Erythroblast (primary cell): ENCODE measurements around the gene GATA3.
"Not testable (repeated sequence)": the region's sequence is repeated elsewhere in the genome, so short reads cannot be mapped to it uniquely, and the experiment has no call there.

Source experiments
- DNase-seq, 2 experiments: peaks; one replicate each; lab custom pipeline; 2025; lab: John Stamatoyannopoulos, UW
- GATA1 ChIP-seq: IDR thresholded peaks from 2 replicates; pipeline ENCODE4 v1.6.1; 2011; ENCODE audit warnings: low read depth, mild to moderate bottlenecking, control low read depth, low read length, moderate library complexity
- POLR2A ChIP-seq: IDR thresholded peaks from 2 replicates; pipeline ENCODE4 v1.6.1; 2011; ENCODE audit warnings: mild to moderate bottlenecking, low read length

Gene GATA3

DNA sequence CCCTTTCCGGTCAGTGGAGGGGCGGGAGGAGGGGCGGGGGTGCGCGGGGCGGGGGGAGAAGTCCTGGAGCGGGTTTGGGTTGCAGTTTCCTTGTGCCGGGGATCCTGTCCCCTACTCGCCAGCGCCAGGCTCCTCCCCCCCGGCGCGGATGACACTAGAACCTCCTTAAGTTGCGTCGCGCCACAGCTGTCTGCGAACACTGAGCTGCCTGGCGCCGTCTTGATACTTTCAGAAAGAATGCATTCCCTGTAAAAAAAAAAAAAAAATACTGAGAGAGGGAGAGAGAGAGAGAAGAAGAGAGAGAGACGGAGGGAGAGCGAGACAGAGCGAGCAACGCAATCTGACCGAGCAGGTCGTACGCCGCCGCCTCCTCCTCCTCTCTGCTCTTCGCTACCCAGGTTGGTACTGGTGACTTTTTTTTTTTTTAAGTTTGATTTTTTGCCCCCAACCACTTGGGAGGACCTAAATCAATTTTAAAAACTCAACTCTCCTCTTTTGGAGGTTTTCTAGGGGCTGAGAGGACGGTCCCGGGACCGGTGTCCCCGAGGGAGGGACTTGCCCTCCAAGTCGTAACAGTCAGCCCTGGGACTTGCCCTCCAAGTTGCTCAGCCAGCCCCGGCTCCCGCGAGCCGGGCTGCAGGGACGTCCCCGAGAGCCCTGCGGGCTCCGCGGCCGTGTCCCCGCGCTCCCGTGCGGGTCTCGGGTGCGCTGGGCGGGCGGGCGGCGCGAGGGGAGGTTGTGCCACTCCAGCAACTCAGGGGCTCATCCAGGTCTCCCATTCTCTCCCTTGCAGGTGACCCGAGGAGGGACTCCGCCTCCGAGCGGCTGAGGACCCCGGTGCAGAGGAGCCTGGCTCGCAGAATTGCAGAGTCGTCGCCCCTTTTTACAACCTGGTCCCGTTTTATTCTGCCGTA, at the start of gene GATA3:
GATA3 (plus strand) TSS at position 195 of the 914 bp plus-strand sequence. CDS start 968 bp downstream, outside the sequence.
- DNase-seq, result peak; percentile 45 to 52

GRCh38 chr10:8006274-8006999, 48.1 kb upstream of the GATA3 start:
- TF ChIP-seq GATA1 (no peak), POLR2A (no peak)
- no peak for DNase-seq

More for the DNA sequence above, at the start of gene GATA3:
- TF ChIP-seq GATA1 (no peak), POLR2A (no peak)

GRCh38 chr10:8009031-8009430, 45.5 kb upstream of the GATA3 start:
- TF ChIP-seq GATA1 (no peak), POLR2A (no peak)
- DNase-seq, result no peak

GRCh38 chr10:8013006-8013405, 41.5 kb upstream of the GATA3 start:
- no peak for TF ChIP-seq GATA1
- TF ChIP-seq POLR2A, result no peak

GRCh38 chr10:8013619-8014018, 40.9 kb upstream of the GATA3 start:
- DNase-seq, result no peak
- TF ChIP-seq GATA1, result no peak
- TF ChIP-seq POLR2A, result no peak

More at GRCh38 chr10:8013006-8013405, 41.5 kb upstream of the GATA3 start:
- DNase-seq, result no peak

- DNase-seq, result no peak
- TF ChIP-seq GATA1 (no peak), POLR2A (no peak)
Observed at GRCh38 chr10:8014649-8015048, 39.8 kb upstream of the GATA3 start.

- TF ChIP-seq GATA1 (no peak), POLR2A (no peak)
- no peak for DNase-seq
Observed at GRCh38 chr10:8017277-8017676, 37.2 kb upstream of the GATA3 start.

GRCh38 chr10:8023321-8023720, 31.2 kb upstream of the GATA3 start:
- no peak for DNase-seq
- TF ChIP-seq POLR2A (no peak), GATA1 (no peak)

DNA sequence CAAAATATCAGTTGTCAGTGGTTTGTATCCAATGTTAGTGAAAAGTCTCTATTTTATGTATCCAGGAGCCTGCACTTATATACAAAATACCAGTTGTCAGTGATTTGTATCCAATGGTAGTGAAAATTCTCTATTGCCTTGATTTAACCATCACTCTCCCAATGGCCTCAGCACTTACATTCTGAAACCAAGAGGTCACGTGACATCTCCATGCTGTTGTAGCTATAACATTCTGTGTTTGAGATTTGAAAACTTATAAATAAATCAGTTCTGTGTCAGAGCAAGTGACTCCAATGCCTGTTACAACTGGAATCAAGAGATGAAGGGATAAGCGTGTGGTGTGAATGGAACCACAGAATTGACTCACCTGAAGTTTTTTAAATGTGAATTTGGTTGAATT, 30.6 kb upstream of the GATA3 start:
- DNase-seq, result no peak
- TF ChIP-seq GATA1 (no peak), POLR2A (no peak)

- TF ChIP-seq GATA1, result no peak
- no peak for DNase-seq
Observed at GRCh38 chr10:8026349-8027259, 27.9 kb upstream of the GATA3 start.

- DNase-seq, result not testable (repeated sequence)
Observed at GRCh38 chr10:8031211-8031610, 23.3 kb upstream of the GATA3 start.

- no peak for DNase-seq
Observed at GRCh38 chr10:8032558-8032957, 21.9 kb upstream of the GATA3 start.

GRCh38 chr10:8033812-8034465, 20.5 kb upstream of the GATA3 start:
- no peak for DNase-seq
- no peak for TF ChIP-seq POLR2A
- no peak for TF ChIP-seq GATA1

More at GRCh38 chr10:8032558-8032957, 21.9 kb upstream of the GATA3 start:
- TF ChIP-seq GATA1 (no peak), POLR2A (no peak)
